ENCODE data around the gene TM7SF2.

Gene TM7SF2

GRCh38 chr11:65163684-65164083 lies 52.0 kb downstream of the TM7SF2 start:
- no peak overlapping the region for H3K4me3 ChIP-seq (ENCODE audit: low read depth, low read length)
- TF ChIP-seq MAX (IDR thresholded peaks at IDR 0.05; ENCODE audit: low read depth, low read length) (no peak), MYC (IDR thresholded peaks at IDR 0.05; ENCODE audit: low read depth, low read length) (no peak), CTCF (IDR thresholded peaks at IDR 0.05; ENCODE audit: low read depth, low read length) (no peak), POLR2A (IDR thresholded peaks at IDR 0.05; ENCODE audit: extremely low read depth, insufficient read length) (no peak)
- DNase-seq (ENCODE audit: low read depth): no peak
